ENCODE measurements around the gene PADI1.

DNA sequence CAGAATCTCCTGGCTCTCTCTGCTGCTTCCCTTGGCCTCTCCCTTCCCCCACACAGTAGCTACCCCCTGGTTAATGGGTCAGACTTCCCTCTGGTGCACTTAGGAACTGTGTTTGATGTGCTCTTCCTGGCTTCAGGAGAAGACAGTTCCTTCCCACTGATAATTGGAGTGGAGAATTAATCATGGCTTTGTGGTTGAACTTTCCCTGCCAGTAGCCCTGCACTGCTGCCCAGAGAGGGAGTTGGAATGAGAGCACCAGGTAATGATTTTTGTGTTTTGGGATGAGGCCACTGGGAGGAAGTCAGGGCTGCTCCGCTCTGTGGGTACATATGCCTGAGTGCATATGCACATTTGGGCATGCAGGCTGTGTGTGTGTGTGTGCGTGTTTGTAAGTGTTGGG is 46.0 kb upstream of the PADI1 start:
- TF ChIP-seq, protein P1, sequence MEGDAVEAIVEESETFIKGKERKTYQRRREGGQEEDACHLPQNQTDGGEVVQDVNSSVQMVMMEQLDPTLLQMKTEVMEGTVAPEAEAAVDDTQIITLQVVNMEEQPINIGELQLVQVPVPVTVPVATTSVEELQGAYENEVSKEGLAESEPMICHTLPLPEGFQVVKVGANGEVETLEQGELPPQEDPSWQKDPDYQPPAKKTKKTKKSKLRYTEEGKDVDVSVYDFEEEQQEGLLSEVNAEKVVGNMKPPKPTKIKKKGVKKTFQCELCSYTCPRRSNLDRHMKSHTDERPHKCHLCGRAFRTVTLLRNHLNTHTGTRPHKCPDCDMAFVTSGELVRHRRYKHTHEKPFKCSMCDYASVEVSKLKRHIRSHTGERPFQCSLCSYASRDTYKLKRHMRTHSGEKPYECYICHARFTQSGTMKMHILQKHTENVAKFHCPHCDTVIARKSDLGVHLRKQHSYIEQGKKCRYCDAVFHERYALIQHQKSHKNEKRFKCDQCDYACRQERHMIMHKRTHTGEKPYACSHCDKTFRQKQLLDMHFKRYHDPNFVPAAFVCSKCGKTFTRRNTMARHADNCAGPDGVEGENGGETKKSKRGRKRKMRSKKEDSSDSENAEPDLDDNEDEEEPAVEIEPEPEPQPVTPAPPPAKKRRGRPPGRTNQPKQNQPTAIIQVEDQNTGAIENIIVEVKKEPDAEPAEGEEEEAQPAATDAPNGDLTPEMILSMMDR (IDR thresholded peaks at IDR 0.05; ENCODE audit: insufficient read depth, low read depth, low read length): no peak
- TF ChIP-seq EZH2 (IDR thresholded peaks at IDR 0.05; ENCODE audit: insufficient read depth, low read length): no peak
